GM23338 (cell line): ENCODE results near the gene NSA2. TPM values are rescaled to one million over a fixed set of nuclear protein-coding genes. Genes with fewer than 3 reads are reported as not detected.
A peak's percentile ranks its signal among the peaks of the same experiment; 100 is the strongest.

ENCODE experiments used
- ATAC-seq: fragments of 200-7000 bp; cut with Tn5 transposase; 3 replicates; pipeline ENCODE4 v1.9.1; 2020
- DNase-seq: peaks from one replicate; pipeline ENCODE4 v3.0.0-alpha.2; 2015; ENCODE audit warnings: low spot score
- H2AFZ ChIP-seq: fragments of 200-600 bp; sonication (generic); 2 replicates; pipeline ENCODE4 v1.8.0; 2016; ENCODE audit warnings: antibody characterized with exemption, mild to moderate bottlenecking, moderate library complexity
- H3F3A ChIP-seq: fragments of 200-600 bp; sonication (generic); replicated peaks from 2 replicates; pipeline ENCODE4 v1.8.0; 2017; ENCODE audit warnings: antibody characterized with exemption, mixed run types, low read depth
- H3K27ac ChIP-seq: fragments of 200-600 bp; sonication (generic); 2 replicates; pipeline ENCODE4 v1.6.1; 2016; ENCODE audit warnings: low read depth
- H3K27me3 ChIP-seq: fragments of 200-600 bp; sonication (generic); 2 replicates; pipeline ENCODE4 v1.8.0; 2016; ENCODE audit warnings: mild to moderate bottlenecking, mixed run types, moderate library complexity; ENCODE audit not compliant: insufficient read depth
- H3K36me3 ChIP-seq: fragments of 200-600 bp; sonication (generic); 2 replicates; pipeline ENCODE4 v1.8.0; 2016; ENCODE audit warnings: mild to moderate bottlenecking; ENCODE audit not compliant: insufficient read depth
- H3K4me1 ChIP-seq: fragments of 200-600 bp; sonication (generic); 2 replicates; pipeline ENCODE4 v1.8.0; 2016; ENCODE audit warnings: mild to moderate bottlenecking, moderate library complexity; ENCODE audit not compliant: insufficient read depth
- H3K4me2 ChIP-seq: fragments of 200-600 bp; sonication (generic); 2 replicates; pipeline ENCODE4 v1.7.1; 2017; ENCODE audit warnings: mixed run types
- H3K4me3 ChIP-seq: fragments of 200-600 bp; sonication (generic); 2 replicates; pipeline ENCODE4 v1.6.1; 2016; ENCODE audit warnings: mixed run types
- H3K79me2 ChIP-seq: fragments of 200-600 bp; sonication (generic); replicated peaks from 2 replicates; pipeline ENCODE4 v1.8.0; 2017; ENCODE audit warnings: mild to moderate bottlenecking; ENCODE audit not compliant: insufficient read depth
- H3K9me2 ChIP-seq: fragments of 200-600 bp; sonication (generic); 2 replicates; pipeline ENCODE4 v1.8.0; 2017; ENCODE audit not compliant: insufficient read depth
- H4K20me1 ChIP-seq: fragments of 200-600 bp; sonication (generic); replicated peaks from 2 replicates; pipeline ENCODE4 v1.8.0; 2017; ENCODE audit warnings: mild to moderate bottlenecking; ENCODE audit not compliant: insufficient read depth
- H3K27ac Mint-ChIP-seq: 2 replicates; pipeline ENCODE4 v1.8.0; 2020; ENCODE audit warnings: inconsistent platforms, mild to moderate bottlenecking, moderate library complexity, mixed read lengths
- H3K27me3 Mint-ChIP-seq: 3 replicates; pipeline ENCODE4 v1.8.0; 2022; ENCODE audit warnings: low read depth, mild to moderate bottlenecking, moderate library complexity, mixed read lengths, inconsistent platforms; ENCODE audit not compliant: insufficient read depth, poor library complexity
- H3K36me3 Mint-ChIP-seq: 3 replicates; pipeline ENCODE4 v1.8.0; 2021; ENCODE audit warnings: low read depth, mild to moderate bottlenecking, inconsistent platforms, moderate library complexity, mixed read lengths
- H3K4me1 Mint-ChIP-seq: 3 replicates; pipeline ENCODE4 v1.8.0; 2020; ENCODE audit warnings: mild to moderate bottlenecking, inconsistent platforms, mixed read lengths
- H3K4me3 Mint-ChIP-seq: 3 replicates; pipeline ENCODE4 v1.8.0; 2021; ENCODE audit warnings: moderate library complexity, mild to moderate bottlenecking, inconsistent platforms, mixed read lengths
- H3K9me3 Mint-ChIP-seq: 3 replicates; pipeline ENCODE4 v1.8.0; 2020; ENCODE audit warnings: moderate library complexity, mild to moderate bottlenecking, inconsistent platforms, mixed read lengths
- CREB1 ChIP-seq: fragments of 250-450 bp; sonication (Bioruptor Pico); IDR thresholded peaks from 2 replicates; pipeline ENCODE4 v1.5.0; 2020; ENCODE audit warnings: low read depth, mild to moderate bottlenecking, moderate library complexity
- EZH2 ChIP-seq: fragments of 200-600 bp; sonication (generic); IDR thresholded peaks from one replicate; pipeline ENCODE4 v1.8.0; 2017; ENCODE audit warnings: antibody characterized with exemption, mild to moderate bottlenecking, low read depth; ENCODE audit not compliant: unreplicated experiment
- EZH2phosphoT487 ChIP-seq: fragments of 200-600 bp; sonication (generic); IDR thresholded peaks from one replicate; pipeline ENCODE4 v1.8.1; 2018; ENCODE audit warnings: antibody characterized with exemption; ENCODE audit not compliant: unreplicated experiment
- JUNB ChIP-seq: IDR thresholded peaks from one replicate; pipeline ENCODE4 v1.6.1; 2016; ENCODE audit warnings: antibody characterized with exemption; ENCODE audit not compliant: unreplicated experiment
- NANOG ChIP-seq: IDR thresholded peaks from 2 replicates; pipeline ENCODE4 v1.6.1; 2016; ENCODE audit warnings: antibody characterized with exemption, borderline replicate concordance
- POLR2AphosphoS5 ChIP-seq: IDR thresholded peaks from 2 replicates; pipeline ENCODE4 v1.6.1; 2016; ENCODE audit warnings: antibody characterized with exemption, low read depth
- STAT1 ChIP-seq: IDR thresholded peaks from one replicate; pipeline ENCODE4 v1.6.1; 2016; ENCODE audit warnings: antibody characterized with exemption; ENCODE audit not compliant: unreplicated experiment
- ZNF114 ChIP-seq: fragments of 250-450 bp; sonication (Bioruptor Pico); IDR thresholded peaks from 2 replicates; pipeline ENCODE4 v1.5.0; 2020; ENCODE audit warnings: mild to moderate bottlenecking, moderate library complexity
- ZNF331 ChIP-seq: fragments of 250-450 bp; sonication (Bioruptor Pico); IDR thresholded peaks from 2 replicates; pipeline ENCODE4 v1.5.0; 2020; ENCODE audit warnings: low read depth, mild to moderate bottlenecking, moderate library complexity
- polyA plus RNA-seq: library from polyadenylated mRNA; unstranded; fragments of >200 nt; fragmentation: Nextera tagmentation; extraction: Ambion mirVana; gene quantifications from 2 replicates; pipeline ENCODE4 v1.2.1, GENCODE V29; 2016
- total RNA-seq: library from RNA; depleted of rRNA; stranded (reverse); fragments of >200 nt; shearing (Covaris generic); gene quantifications from 2 replicates; pipeline ENCODE4 v1.2.3, GENCODE V29; 2014
- TF ChIP-seq, protein P1 (sequence below), 2 experiments: fragments of 200-600 bp in 1 of 2; sonication (generic) in 1 of 2; conservative IDR thresholded peaks; 2 replicates each; pipeline versions ENCODE4 v1.5.1 to v1.6.1; 2016 to 2017; ENCODE audit warnings: antibody characterized with exemption in 2 of 2, low read depth in 2 of 2, mild to moderate bottlenecking in 2 of 2, moderate library complexity in 1 of 2
- TF ChIP-seq, protein P2 (sequence below): IDR thresholded peaks from one replicate; pipeline ENCODE4 v1.6.1; 2018; ENCODE audit warnings: antibody characterized with exemption; ENCODE audit not compliant: unreplicated experiment
- TF ChIP-seq, protein P3 (sequence below): IDR thresholded peaks from 2 replicates; pipeline ENCODE4 v1.6.1; 2016; ENCODE audit warnings: antibody characterized with exemption
- TF ChIP-seq, protein P4 (sequence below): fragments of 250-450 bp; sonication (Bioruptor Pico); IDR thresholded peaks from 2 replicates; pipeline ENCODE4 v1.5.0; 2020; ENCODE audit warnings: mild to moderate bottlenecking, moderate library complexity

The NSA2 gene
- total and polyA plus RNA-seq, 2 experiments from 2014 or later, result 103 to 244 TPM

DNA sequence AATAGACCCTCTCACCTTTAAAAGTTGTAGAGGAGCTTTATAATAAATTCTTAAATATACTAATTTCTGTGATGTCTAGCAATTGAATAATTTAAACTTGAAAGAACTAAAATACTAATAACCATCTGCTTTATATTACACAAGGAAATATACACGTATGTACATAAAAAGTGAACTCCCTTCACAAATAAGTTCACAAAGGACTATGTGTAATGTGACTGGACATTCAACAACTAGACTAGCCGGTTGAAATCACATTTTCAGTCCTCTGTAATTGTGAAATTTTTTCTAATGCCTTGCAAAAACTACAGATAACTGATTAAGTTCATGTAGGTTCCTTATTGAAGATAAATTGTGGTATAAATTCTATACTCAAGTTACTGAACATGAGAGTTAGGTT lies 11.6 kb downstream of the NSA2 start:
- Mint-ChIP-seq H3K4me1 (peaks cover 3% of the 10 kb centered on the region; the same call in 1 of the 3 replicates), H3K27me3 (peaks cover 6% of the 10 kb centered on the region), H3K27ac (peak overlapping the region; percentile 77; the same call in 1 of the 2 replicates), H3K9me3 (no peaks in the 10 kb centered on the region), H3K36me3 (peaks cover 66% of the 10 kb centered on the region), H3K4me3 (no peak overlapping the region)
- Histone ChIP-seq H3K4me1 (no peaks in the 10 kb centered on the region), H3K9me2 (no peaks in the 10 kb centered on the region), H3K36me3 (peaks cover 46% of the 10 kb centered on the region), H3K27ac (peak overlapping the region; percentile 27; the same call in 1 of the 2 replicates), H3K4me3 (no peak overlapping the region), H3K27me3 (no peaks in the 10 kb centered on the region), H3F3A (peaks cover 11% of the 10 kb centered on the region; the same call in 1 of the 2 replicates), H2AFZ (no peak overlapping the region), H3K79me2 (no peaks in the 10 kb centered on the region; the same call in 1 of the 2 replicates), H3K4me2 (no peak overlapping the region), H4K20me1 (peaks cover 3% of the 10 kb centered on the region; the same call in 1 of the 2 replicates)
- DNase-seq (no peak), ATAC-seq (no peak)
- TF ChIP-seq EZH2phosphoT487 (no peak), ZNF114 (no peak), STAT1 (no peak), NANOG (no peak), JUNB (no peak), ZNF331 (CRISPR knock-in tag) (no peak), POLR2AphosphoS5 (no peak), CREB1 (CRISPR knock-in tag) (no peak), EZH2 (no peak)
- TF ChIP-seq, protein P1, sequence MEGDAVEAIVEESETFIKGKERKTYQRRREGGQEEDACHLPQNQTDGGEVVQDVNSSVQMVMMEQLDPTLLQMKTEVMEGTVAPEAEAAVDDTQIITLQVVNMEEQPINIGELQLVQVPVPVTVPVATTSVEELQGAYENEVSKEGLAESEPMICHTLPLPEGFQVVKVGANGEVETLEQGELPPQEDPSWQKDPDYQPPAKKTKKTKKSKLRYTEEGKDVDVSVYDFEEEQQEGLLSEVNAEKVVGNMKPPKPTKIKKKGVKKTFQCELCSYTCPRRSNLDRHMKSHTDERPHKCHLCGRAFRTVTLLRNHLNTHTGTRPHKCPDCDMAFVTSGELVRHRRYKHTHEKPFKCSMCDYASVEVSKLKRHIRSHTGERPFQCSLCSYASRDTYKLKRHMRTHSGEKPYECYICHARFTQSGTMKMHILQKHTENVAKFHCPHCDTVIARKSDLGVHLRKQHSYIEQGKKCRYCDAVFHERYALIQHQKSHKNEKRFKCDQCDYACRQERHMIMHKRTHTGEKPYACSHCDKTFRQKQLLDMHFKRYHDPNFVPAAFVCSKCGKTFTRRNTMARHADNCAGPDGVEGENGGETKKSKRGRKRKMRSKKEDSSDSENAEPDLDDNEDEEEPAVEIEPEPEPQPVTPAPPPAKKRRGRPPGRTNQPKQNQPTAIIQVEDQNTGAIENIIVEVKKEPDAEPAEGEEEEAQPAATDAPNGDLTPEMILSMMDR (conservative IDR thresholded peaks at IDR 0.05; ENCODE audit: low read depth in 2 of 2), result no peak
- TF ChIP-seq, protein P2, sequence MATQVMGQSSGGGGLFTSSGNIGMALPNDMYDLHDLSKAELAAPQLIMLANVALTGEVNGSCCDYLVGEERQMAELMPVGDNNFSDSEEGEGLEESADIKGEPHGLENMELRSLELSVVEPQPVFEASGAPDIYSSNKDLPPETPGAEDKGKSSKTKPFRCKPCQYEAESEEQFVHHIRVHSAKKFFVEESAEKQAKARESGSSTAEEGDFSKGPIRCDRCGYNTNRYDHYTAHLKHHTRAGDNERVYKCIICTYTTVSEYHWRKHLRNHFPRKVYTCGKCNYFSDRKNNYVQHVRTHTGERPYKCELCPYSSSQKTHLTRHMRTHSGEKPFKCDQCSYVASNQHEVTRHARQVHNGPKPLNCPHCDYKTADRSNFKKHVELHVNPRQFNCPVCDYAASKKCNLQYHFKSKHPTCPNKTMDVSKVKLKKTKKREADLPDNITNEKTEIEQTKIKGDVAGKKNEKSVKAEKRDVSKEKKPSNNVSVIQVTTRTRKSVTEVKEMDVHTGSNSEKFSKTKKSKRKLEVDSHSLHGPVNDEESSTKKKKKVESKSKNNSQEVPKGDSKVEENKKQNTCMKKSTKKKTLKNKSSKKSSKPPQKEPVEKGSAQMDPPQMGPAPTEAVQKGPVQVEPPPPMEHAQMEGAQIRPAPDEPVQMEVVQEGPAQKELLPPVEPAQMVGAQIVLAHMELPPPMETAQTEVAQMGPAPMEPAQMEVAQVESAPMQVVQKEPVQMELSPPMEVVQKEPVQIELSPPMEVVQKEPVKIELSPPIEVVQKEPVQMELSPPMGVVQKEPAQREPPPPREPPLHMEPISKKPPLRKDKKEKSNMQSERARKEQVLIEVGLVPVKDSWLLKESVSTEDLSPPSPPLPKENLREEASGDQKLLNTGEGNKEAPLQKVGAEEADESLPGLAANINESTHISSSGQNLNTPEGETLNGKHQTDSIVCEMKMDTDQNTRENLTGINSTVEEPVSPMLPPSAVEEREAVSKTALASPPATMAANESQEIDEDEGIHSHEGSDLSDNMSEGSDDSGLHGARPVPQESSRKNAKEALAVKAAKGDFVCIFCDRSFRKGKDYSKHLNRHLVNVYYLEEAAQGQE, result no peak
- TF ChIP-seq, protein P3, sequence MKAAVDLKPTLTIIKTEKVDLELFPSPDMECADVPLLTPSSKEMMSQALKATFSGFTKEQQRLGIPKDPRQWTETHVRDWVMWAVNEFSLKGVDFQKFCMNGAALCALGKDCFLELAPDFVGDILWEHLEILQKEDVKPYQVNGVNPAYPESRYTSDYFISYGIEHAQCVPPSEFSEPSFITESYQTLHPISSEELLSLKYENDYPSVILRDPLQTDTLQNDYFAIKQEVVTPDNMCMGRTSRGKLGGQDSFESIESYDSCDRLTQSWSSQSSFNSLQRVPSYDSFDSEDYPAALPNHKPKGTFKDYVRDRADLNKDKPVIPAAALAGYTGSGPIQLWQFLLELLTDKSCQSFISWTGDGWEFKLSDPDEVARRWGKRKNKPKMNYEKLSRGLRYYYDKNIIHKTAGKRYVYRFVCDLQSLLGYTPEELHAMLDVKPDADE, result no peak
- TF ChIP-seq, protein P4, sequence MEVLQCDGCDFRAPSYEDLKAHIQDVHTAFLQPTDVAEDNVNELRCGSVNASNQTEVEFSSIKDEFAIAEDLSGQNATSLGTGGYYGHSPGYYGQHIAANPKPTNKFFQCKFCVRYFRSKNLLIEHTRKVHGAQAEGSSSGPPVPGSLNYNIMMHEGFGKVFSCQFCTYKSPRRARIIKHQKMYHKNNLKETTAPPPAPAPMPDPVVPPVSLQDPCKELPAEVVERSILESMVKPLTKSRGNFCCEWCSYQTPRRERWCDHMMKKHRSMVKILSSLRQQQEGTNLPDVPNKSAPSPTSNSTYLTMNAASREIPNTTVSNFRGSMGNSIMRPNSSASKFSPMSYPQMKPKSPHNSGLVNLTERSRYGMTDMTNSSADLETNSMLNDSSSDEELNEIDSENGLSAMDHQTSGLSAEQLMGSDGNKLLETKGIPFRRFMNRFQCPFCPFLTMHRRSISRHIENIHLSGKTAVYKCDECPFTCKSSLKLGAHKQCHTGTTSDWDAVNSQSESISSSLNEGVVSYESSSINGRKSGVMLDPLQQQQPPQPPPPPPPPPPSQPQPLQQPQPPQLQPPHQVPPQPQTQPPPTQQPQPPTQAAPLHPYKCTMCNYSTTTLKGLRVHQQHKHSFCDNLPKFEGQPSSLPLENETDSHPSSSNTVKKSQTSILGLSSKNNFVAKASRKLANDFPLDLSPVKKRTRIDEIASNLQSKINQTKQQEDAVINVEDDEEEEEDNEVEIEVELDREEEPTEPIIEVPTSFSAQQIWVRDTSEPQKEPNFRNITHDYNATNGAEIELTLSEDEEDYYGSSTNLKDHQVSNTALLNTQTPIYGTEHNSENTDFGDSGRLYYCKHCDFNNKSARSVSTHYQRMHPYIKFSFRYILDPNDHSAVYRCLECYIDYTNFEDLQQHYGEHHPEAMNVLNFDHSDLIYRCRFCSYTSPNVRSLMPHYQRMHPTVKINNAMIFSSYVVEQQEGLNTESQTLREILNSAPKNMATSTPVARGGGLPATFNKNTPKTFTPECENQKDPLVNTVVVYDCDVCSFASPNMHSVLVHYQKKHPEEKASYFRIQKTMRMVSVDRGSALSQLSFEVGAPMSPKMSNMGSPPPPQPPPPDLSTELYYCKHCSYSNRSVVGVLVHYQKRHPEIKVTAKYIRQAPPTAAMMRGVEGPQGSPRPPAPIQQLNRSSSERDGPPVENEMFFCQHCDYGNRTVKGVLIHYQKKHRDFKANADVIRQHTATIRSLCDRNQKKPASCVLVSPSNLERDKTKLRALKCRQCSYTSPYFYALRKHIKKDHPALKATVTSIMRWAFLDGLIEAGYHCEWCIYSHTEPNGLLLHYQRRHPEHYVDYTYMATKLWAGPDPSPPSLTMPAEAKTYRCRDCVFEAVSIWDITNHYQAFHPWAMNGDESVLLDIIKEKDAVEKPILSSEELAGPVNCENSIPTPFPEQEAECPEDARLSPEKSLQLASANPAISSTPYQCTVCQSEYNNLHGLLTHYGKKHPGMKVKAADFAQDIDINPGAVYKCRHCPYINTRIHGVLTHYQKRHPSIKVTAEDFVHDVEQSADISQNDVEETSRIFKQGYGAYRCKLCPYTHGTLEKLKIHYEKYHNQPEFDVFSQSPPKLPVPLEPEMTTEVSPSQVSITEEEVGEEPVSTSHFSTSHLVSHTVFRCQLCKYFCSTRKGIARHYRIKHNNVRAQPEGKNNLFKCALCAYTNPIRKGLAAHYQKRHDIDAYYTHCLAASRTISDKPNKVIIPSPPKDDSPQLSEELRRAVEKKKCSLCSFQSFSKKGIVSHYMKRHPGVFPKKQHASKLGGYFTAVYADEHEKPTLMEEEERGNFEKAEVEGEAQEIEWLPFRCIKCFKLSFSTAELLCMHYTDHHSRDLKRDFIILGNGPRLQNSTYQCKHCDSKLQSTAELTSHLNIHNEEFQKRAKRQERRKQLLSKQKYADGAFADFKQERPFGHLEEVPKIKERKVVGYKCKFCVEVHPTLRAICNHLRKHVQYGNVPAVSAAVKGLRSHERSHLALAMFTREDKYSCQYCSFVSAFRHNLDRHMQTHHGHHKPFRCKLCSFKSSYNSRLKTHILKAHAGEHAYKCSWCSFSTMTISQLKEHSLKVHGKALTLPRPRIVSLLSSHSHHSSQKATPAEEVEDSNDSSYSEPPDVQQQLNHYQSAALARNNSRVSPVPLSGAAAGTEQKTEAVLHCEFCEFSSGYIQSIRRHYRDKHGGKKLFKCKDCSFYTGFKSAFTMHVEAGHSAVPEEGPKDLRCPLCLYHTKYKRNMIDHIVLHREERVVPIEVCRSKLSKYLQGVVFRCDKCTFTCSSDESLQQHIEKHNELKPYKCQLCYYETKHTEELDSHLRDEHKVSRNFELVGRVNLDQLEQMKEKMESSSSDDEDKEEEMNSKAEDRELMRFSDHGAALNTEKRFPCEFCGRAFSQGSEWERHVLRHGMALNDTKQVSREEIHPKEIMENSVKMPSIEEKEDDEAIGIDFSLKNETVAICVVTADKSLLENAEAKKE (CRISPR knock-in tag), result no peak
